Measurements from ENCODE around the gene ASAP2. TPM values are rescaled to one million over a fixed set of nuclear protein-coding genes. Genes with fewer than 3 reads are reported as not detected.

Gene ASAP2
- polyA plus RNA-seq, 1 donor (not counting 4 experiments of a cell fraction or from before 2014, with no cell fraction given), result 54.2 TPM

GRCh38 chr2:9341337-9341887 lies 134.8 kb downstream of the ASAP2 start:
- Histone ChIP-seq H3K9ac (ENCODE audit: control insufficient read depth, extremely low read depth, insufficient read depth, low read length) (no peak overlapping the region), H4K20me1 (ENCODE audit: control insufficient read depth, extremely low read depth, insufficient read depth, low read length) (peaks cover 2% of the 10 kb centered on the region), H3K9me3 (ENCODE audit: control insufficient read depth, low read depth, low read length) (no peaks in the 10 kb centered on the region), H3K4me2 (ENCODE audit: control insufficient read depth, extremely low read depth, insufficient read depth, low read depth, low read length) (no peak overlapping the region), H3K27me3 (ENCODE audit: control insufficient read depth, extremely low read depth, insufficient read depth, low read length) (no peaks in the 10 kb centered on the region), H3K4me1 (ENCODE audit: control insufficient read depth, extremely low read depth, insufficient read depth, low read length) (peaks cover 10% of the 10 kb centered on the region), H3K4me3 (ENCODE audit: control insufficient read depth in 2 of 3, extremely low read depth in 1 of 3, insufficient read depth in 2 of 3, low read depth in 1 of 3, low read length in 3 of 3) (no peak overlapping the region), H3K9me1 (ENCODE audit: control insufficient read depth, extremely low read depth, insufficient read depth, low read length) (peaks cover 2% of the 10 kb centered on the region), H3K79me2 (ENCODE audit: control insufficient read depth, insufficient read depth, low read length) (peaks cover 14% of the 10 kb centered on the region), H3K27ac (ENCODE audit: control insufficient read depth, insufficient read depth, low read length) (no peak overlapping the region), H2AFZ (ENCODE audit: control insufficient read depth, low read length) (no peak overlapping the region), H3K36me3 (ENCODE audit: control insufficient read depth in 2 of 2, extremely low read depth in 1 of 2, insufficient read depth in 2 of 2, low read length in 2 of 2) (peaks cover 48 to 49% of the 10 kb centered on the region in 2 experiments)
- TF ChIP-seq CTCF (optimal IDR thresholded peaks at IDR 0.05 in 1 of 3, IDR thresholded peaks at IDR 0.05 in 1 of 3, conservative IDR thresholded peaks at IDR 0.05 in 1 of 3; ENCODE audit: extremely low read depth in 1 of 3, insufficient read depth in 2 of 3, low read length in 3 of 3), result no peak
- no peak for TF ChIP-seq EZH2 (IDR thresholded peaks at IDR 0.05; ENCODE audit: low read length)
- dilution Hi-C loops (cut with MboI; ENCODE audit: extremely low pct_ligation_motif_present, low sequenced_read_pairs), result no loop called here
- DNase-seq (ENCODE audit: low read depth, low spot score) (no peak), FAIRE-seq (no peak)

GRCh38 chr2:9342659-9343058 lies 136.0 kb downstream of the ASAP2 start:
- Histone ChIP-seq H3K9ac (ENCODE audit: control insufficient read depth, extremely low read depth, insufficient read depth, low read length) (no peak overlapping the region), H3K27me3 (ENCODE audit: control insufficient read depth, extremely low read depth, insufficient read depth, low read length) (no peaks in the 10 kb centered on the region), H2AFZ (ENCODE audit: control insufficient read depth, low read length) (no peak overlapping the region), H3K9me1 (ENCODE audit: control insufficient read depth, extremely low read depth, insufficient read depth, low read length) (no peaks in the 10 kb centered on the region), H3K27ac (ENCODE audit: control insufficient read depth, insufficient read depth, low read length) (no peak overlapping the region), H3K9me3 (ENCODE audit: control insufficient read depth, low read depth, low read length) (no peaks in the 10 kb centered on the region), H4K20me1 (ENCODE audit: control insufficient read depth, extremely low read depth, insufficient read depth, low read length) (no peaks in the 10 kb centered on the region), H3K4me3 (ENCODE audit: control insufficient read depth in 2 of 3, extremely low read depth in 1 of 3, insufficient read depth in 2 of 3, low read depth in 1 of 3, low read length in 3 of 3) (no peak overlapping the region), H3K79me2 (ENCODE audit: control insufficient read depth, insufficient read depth, low read length) (peaks cover 12% of the 10 kb centered on the region), H3K4me2 (ENCODE audit: control insufficient read depth, extremely low read depth, insufficient read depth, low read depth, low read length) (no peak overlapping the region), H3K36me3 (ENCODE audit: control insufficient read depth in 2 of 2, extremely low read depth in 1 of 2, insufficient read depth in 2 of 2, low read length in 2 of 2) (peaks cover 50 to 55% of the 10 kb centered on the region in 2 experiments), H3K4me1 (ENCODE audit: control insufficient read depth, extremely low read depth, insufficient read depth, low read length) (no peaks in the 10 kb centered on the region)
- no peak for DNase-seq (ENCODE audit: low read depth, low spot score)
- TF ChIP-seq EZH2 (IDR thresholded peaks at IDR 0.05; ENCODE audit: low read length) (no peak), CTCF (optimal IDR thresholded peaks at IDR 0.05 in 1 of 3, IDR thresholded peaks at IDR 0.05 in 1 of 3, conservative IDR thresholded peaks at IDR 0.05 in 1 of 3; ENCODE audit: extremely low read depth in 1 of 3, insufficient read depth in 2 of 3, low read length in 3 of 3) (no peak)
- FAIRE-seq, result no peak
- dilution Hi-C loops (cut with MboI; ENCODE audit: extremely low pct_ligation_motif_present, low sequenced_read_pairs), result no loop called here
